C4-2B (cell line): ENCODE measurements around the gene TCN2.

Source experiments
- ZFX ChIP-seq: fragments of 450-650 bp; IDR thresholded peaks from 2 replicates; pipeline ENCODE4 v1.6.1; 2017
- TF ChIP-seq, protein P1 (sequence below): fragments of 450-650 bp; conservative IDR thresholded peaks from 2 replicates; pipeline ENCODE4 v1.5.1; 2017; ENCODE audit warnings: mild to moderate bottlenecking

DNA sequence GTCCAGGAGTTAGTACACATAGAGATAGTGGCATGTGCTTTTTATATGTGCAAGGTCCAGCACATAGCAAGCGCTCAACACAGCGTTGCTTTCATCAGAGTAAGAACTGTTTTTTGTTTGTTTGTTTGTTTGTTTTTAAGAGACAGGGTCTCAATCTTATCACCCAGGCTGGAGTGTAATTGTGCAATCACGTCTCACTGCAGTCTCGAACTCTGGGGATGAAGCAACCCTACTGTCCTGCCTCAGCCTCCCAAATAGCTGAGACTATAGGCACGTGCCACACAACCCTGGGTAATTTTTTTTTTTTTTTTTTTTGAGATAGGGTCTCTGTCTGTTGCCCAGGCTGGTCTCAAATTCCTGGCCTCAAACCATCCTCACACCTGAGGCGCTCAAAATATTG is 10.8 kb downstream of the TCN2 start:
- TF ChIP-seq, protein P1, sequence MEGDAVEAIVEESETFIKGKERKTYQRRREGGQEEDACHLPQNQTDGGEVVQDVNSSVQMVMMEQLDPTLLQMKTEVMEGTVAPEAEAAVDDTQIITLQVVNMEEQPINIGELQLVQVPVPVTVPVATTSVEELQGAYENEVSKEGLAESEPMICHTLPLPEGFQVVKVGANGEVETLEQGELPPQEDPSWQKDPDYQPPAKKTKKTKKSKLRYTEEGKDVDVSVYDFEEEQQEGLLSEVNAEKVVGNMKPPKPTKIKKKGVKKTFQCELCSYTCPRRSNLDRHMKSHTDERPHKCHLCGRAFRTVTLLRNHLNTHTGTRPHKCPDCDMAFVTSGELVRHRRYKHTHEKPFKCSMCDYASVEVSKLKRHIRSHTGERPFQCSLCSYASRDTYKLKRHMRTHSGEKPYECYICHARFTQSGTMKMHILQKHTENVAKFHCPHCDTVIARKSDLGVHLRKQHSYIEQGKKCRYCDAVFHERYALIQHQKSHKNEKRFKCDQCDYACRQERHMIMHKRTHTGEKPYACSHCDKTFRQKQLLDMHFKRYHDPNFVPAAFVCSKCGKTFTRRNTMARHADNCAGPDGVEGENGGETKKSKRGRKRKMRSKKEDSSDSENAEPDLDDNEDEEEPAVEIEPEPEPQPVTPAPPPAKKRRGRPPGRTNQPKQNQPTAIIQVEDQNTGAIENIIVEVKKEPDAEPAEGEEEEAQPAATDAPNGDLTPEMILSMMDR, result no peak
- TF ChIP-seq ZFX, result no peak
